Neural cell (in vitro differentiated cells): ENCODE results near the gene TF. TPM values are rescaled to one million over a fixed set of nuclear protein-coding genes. Genes with fewer than 3 reads are reported as not detected.

Experiments used
- H2AFZ ChIP-seq: fragments of 200-600, 300-800 bp; sonication (generic), shearing (Covaris generic); 2 replicates; pipeline ENCODE4 v1.6.0; 2014; ENCODE audit warnings: low read depth, mild to moderate bottlenecking, antibody characterized with exemption, low read length, moderate library complexity
- H3F3A ChIP-seq: fragments of 200-600 bp; shearing (Covaris generic); 2 replicates; pipeline ENCODE4 v1.6.1; 2016; ENCODE audit warnings: mild to moderate bottlenecking, moderate library complexity, mixed read lengths, antibody characterized with exemption, low read length; ENCODE audit not compliant: insufficient read depth, poor library complexity, severe bottlenecking
- H3K27ac ChIP-seq: fragments of 200-600, 300-800 bp; sonication (generic), shearing (Covaris generic); 2 replicates; pipeline ENCODE4 v1.5.1; 2014; ENCODE audit warnings: mild to moderate bottlenecking, low read length, moderate library complexity
- H3K27me3 ChIP-seq: fragments of 300-800, 200-600 bp; sonication (generic), shearing (Covaris generic); 2 replicates; pipeline ENCODE4 v1.6.0; 2014; ENCODE audit warnings: mild to moderate bottlenecking, low read depth, low read length, moderate library complexity; ENCODE audit not compliant: insufficient read depth
- H3K36me3 ChIP-seq: fragments of 300-800, 200-600 bp; sonication (generic), shearing (Covaris generic); 2 replicates; pipeline ENCODE4 v1.5.1; 2014; ENCODE audit warnings: mild to moderate bottlenecking, antibody characterized with exemption, low read length, moderate library complexity; ENCODE audit not compliant: insufficient read depth
- H3K4me2 ChIP-seq: fragments of 300-800, 200-600 bp; sonication (generic), shearing (Covaris generic); 2 replicates; pipeline ENCODE4 v1.6.0; 2014; ENCODE audit warnings: mild to moderate bottlenecking, low read length
- H3K4me3 ChIP-seq: fragments of 300-800, 200-600 bp; sonication (generic), shearing (Covaris generic); 2 replicates; pipeline ENCODE4 v1.5.1; 2014; ENCODE audit warnings: mild to moderate bottlenecking, low read length, moderate library complexity
- H3K79me2 ChIP-seq: fragments of 200-600 bp; shearing (Covaris generic); replicated peaks from 2 replicates; pipeline ENCODE4 v1.6.0; 2014; ENCODE audit warnings: mild to moderate bottlenecking, low read length, moderate library complexity; ENCODE audit not compliant: insufficient read depth
- H3K9ac ChIP-seq: fragments of 300-800, 200-600 bp; sonication (generic), shearing (Covaris generic); 2 replicates; pipeline ENCODE4 v1.6.1; 2016; ENCODE audit warnings: mild to moderate bottlenecking, low read length, mixed read lengths
- H3K9me2 ChIP-seq: fragments of 200-600 bp; shearing (Covaris generic); 2 replicates; pipeline ENCODE4 v1.6.1; 2016; ENCODE audit warnings: mild to moderate bottlenecking, low read length, mixed read lengths; ENCODE audit not compliant: insufficient read depth
- H3K9me3 ChIP-seq: fragments of 200-600, 300-800 bp; sonication (generic), shearing (Covaris generic); 2 replicates; pipeline ENCODE4 v1.6.1; 2016; ENCODE audit warnings: mild to moderate bottlenecking, mixed run types, low read length, moderate library complexity, mixed read lengths
- H4K20me1 ChIP-seq: fragments of 200-600 bp; shearing (Covaris generic); 2 replicates; pipeline ENCODE4 v1.6.1; 2016; ENCODE audit warnings: mild to moderate bottlenecking, mixed run types; ENCODE audit not compliant: insufficient read depth
- EP300 ChIP-seq: fragments of 450-650 bp; conservative IDR thresholded peaks from 2 replicates; pipeline ENCODE4 v1.6.1; 2014; ENCODE audit warnings: antibody characterized with exemption, mild to moderate bottlenecking, moderate library complexity; ENCODE audit not compliant: poor library complexity, severe bottlenecking
- EZH2 ChIP-seq: fragments of 200-600, 300-800 bp; shearing (Covaris generic), sonication (generic); IDR thresholded peaks from 2 replicates; pipeline ENCODE4 v1.6.1; 2014; ENCODE audit warnings: antibody characterized with exemption, low read length, borderline replicate concordance, mild to moderate bottlenecking; ENCODE audit not compliant: insufficient read depth, poor library complexity, severe bottlenecking
- MXI1 ChIP-seq: fragments of 450-650 bp; conservative IDR thresholded peaks from 2 replicates; pipeline ENCODE4 v1.6.1; 2014; ENCODE audit warnings: antibody characterized with exemption, mild to moderate bottlenecking; ENCODE audit not compliant: poor library complexity, severe bottlenecking
- POLR2AphosphoS5 ChIP-seq: IDR thresholded peaks from 2 replicates; pipeline ENCODE4 v1.6.1; 2012
- RAD21 ChIP-seq: fragments of 450-650 bp; conservative IDR thresholded peaks from 2 replicates; pipeline ENCODE4 v1.6.1; 2014; ENCODE audit warnings: antibody characterized with exemption, mild to moderate bottlenecking, moderate library complexity
- SMC3 ChIP-seq: fragments of 450-650 bp; conservative IDR thresholded peaks from 2 replicates; pipeline ENCODE4 v1.6.1; 2014; ENCODE audit warnings: antibody characterized with exemption, mild to moderate bottlenecking, moderate library complexity; ENCODE audit not compliant: poor library complexity
- TAF1 ChIP-seq: IDR thresholded peaks from 2 replicates; pipeline ENCODE4 v1.6.1; 2012; ENCODE audit warnings: low read depth
- polyA plus RNA-seq: library from polyadenylated mRNA; depleted of rRNA; stranded (reverse); fragments of >200 nt; gene quantifications from 2 replicates; pipeline ENCODE4 v1.2.3, GENCODE V29; 2014
- TF ChIP-seq, protein P1 (sequence below): fragments of 450-650 bp; IDR thresholded peaks from 2 replicates; pipeline ENCODE4 v1.5.1; 2014; ENCODE audit warnings: antibody characterized with exemption, mild to moderate bottlenecking, moderate library complexity; ENCODE audit not compliant: poor library complexity, severe bottlenecking
- TF ChIP-seq, protein P2 (sequence below): IDR thresholded peaks from 2 replicates; pipeline ENCODE4 v1.6.1; 2012; ENCODE audit warnings: borderline replicate concordance

TF gene
- polyA plus RNA-seq, 1 donor from 2014 or later, result 1.4 TPM

- no peak overlapping the region for H3K4me3 ChIP-seq
- H4K20me1 ChIP-seq, result no peaks in the 10 kb centered on the region
- no peak for TF ChIP-seq EP300
- TF ChIP-seq, protein P1, sequence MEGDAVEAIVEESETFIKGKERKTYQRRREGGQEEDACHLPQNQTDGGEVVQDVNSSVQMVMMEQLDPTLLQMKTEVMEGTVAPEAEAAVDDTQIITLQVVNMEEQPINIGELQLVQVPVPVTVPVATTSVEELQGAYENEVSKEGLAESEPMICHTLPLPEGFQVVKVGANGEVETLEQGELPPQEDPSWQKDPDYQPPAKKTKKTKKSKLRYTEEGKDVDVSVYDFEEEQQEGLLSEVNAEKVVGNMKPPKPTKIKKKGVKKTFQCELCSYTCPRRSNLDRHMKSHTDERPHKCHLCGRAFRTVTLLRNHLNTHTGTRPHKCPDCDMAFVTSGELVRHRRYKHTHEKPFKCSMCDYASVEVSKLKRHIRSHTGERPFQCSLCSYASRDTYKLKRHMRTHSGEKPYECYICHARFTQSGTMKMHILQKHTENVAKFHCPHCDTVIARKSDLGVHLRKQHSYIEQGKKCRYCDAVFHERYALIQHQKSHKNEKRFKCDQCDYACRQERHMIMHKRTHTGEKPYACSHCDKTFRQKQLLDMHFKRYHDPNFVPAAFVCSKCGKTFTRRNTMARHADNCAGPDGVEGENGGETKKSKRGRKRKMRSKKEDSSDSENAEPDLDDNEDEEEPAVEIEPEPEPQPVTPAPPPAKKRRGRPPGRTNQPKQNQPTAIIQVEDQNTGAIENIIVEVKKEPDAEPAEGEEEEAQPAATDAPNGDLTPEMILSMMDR, result no peak
- no peak for TF ChIP-seq MXI1
- no peak for TF ChIP-seq TAF1
- TF ChIP-seq RAD21, result no peak
- no peak for TF ChIP-seq SMC3
- TF ChIP-seq, protein P2, sequence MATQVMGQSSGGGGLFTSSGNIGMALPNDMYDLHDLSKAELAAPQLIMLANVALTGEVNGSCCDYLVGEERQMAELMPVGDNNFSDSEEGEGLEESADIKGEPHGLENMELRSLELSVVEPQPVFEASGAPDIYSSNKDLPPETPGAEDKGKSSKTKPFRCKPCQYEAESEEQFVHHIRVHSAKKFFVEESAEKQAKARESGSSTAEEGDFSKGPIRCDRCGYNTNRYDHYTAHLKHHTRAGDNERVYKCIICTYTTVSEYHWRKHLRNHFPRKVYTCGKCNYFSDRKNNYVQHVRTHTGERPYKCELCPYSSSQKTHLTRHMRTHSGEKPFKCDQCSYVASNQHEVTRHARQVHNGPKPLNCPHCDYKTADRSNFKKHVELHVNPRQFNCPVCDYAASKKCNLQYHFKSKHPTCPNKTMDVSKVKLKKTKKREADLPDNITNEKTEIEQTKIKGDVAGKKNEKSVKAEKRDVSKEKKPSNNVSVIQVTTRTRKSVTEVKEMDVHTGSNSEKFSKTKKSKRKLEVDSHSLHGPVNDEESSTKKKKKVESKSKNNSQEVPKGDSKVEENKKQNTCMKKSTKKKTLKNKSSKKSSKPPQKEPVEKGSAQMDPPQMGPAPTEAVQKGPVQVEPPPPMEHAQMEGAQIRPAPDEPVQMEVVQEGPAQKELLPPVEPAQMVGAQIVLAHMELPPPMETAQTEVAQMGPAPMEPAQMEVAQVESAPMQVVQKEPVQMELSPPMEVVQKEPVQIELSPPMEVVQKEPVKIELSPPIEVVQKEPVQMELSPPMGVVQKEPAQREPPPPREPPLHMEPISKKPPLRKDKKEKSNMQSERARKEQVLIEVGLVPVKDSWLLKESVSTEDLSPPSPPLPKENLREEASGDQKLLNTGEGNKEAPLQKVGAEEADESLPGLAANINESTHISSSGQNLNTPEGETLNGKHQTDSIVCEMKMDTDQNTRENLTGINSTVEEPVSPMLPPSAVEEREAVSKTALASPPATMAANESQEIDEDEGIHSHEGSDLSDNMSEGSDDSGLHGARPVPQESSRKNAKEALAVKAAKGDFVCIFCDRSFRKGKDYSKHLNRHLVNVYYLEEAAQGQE, result no peak
- no peak for TF ChIP-seq POLR2AphosphoS5
- no peak for TF ChIP-seq EZH2
- H3K27me3 ChIP-seq, result no peaks in the 10 kb centered on the region
- H3K79me2 ChIP-seq, result peaks cover 5% of the 10 kb centered on the region
- H3K9ac ChIP-seq, result no peak overlapping the region
- no peaks in the 10 kb centered on the region for H3F3A ChIP-seq
- H3K9me2 ChIP-seq, result no peaks in the 10 kb centered on the region
- no peaks in the 10 kb centered on the region for H3K36me3 ChIP-seq
- H3K4me2 ChIP-seq, result no peak overlapping the region
- H3K27ac ChIP-seq, result no peak overlapping the region
- H2AFZ ChIP-seq, result no peak overlapping the region
- H3K9me3 ChIP-seq, result no peaks in the 10 kb centered on the region
Measured at GRCh38 chr3:133803469-133803868, 57.3 kb downstream of the TF start.

DNA sequence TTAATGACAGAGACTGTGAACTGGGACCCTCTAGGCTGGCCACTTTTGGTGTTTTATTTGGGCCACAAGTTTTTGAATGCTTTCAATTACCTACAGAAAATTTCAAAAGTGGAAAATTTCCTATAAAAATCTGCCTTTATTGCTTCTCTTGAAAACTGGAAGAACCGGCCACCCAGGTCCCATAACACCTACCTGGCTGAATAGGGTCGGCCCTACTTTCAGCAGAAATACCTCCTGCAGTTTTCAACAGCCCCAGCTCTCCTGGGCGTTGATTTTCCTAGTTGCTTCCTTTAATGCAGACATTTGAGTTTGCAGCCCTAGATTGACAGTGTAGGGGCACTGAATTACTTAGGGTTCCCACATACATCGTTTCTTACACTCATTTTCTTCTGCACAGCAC, 58.7 kb downstream of the TF start:
- Histone ChIP-seq H3K27ac (no peak overlapping the region), H2AFZ (peak overlapping the region; percentile 75), H3K4me3 (peak overlapping the region; percentile 90), H3K27me3 (no peaks in the 10 kb centered on the region), H3F3A (no peaks in the 10 kb centered on the region), H3K9me2 (no peaks in the 10 kb centered on the region), H4K20me1 (no peaks in the 10 kb centered on the region), H3K36me3 (no peaks in the 10 kb centered on the region), H3K4me2 (peak overlapping the region; percentile 60), H3K9me3 (no peaks in the 10 kb centered on the region), H3K9ac (no peak overlapping the region), H3K79me2 (peaks cover 5% of the 10 kb centered on the region)
- TF ChIP-seq, protein P2, result no peak
- TF ChIP-seq TAF1 (no peak), EP300 (no peak), EZH2 (no peak), POLR2AphosphoS5 (no peak), SMC3 (no peak), MXI1 (no peak), RAD21 (no peak)
- TF ChIP-seq, protein P1, result no peak
